Upper lobe of left lung (tissue), 4 donors: ENCODE data around the gene NPIPA8.
"Not testable (repeated sequence)": the region's sequence is repeated elsewhere in the genome, so short reads cannot be mapped to it uniquely, and the experiment has no call there.

Source experiments
- CTCF ChIP-seq, 6 experiments: fragments of 450-650 bp in 4 of 6; fragments of 200-600 bp in 2 of 6; sonication (generic) in 2 of 6; IDR thresholded peaks; one replicate each; pipeline ENCODE4 v1.5.1; 2016 to 2019; ENCODE audit warnings: antibody characterized with exemption in 6 of 6
- EP300 ChIP-seq, 4 donors: sonication (generic); formaldehyde crosslinking; IDR thresholded peaks; one replicate each; pipeline ENCODE4 v1.5.1; 2017; ENCODE audit warnings: antibody characterized with exemption in 4 of 4, control low read depth in 2 of 4
- POLR2A ChIP-seq, 4 donors: fragments of 450-650 bp; IDR thresholded peaks; one replicate each; pipeline ENCODE4 v1.5.1; 2016 to 2017; ENCODE audit warnings: antibody characterized with exemption in 4 of 4, mild to moderate bottlenecking in 2 of 4
- POLR2AphosphoS5 ChIP-seq, 2 donors: sonication (generic); formaldehyde crosslinking; IDR thresholded peaks; one replicate each; pipeline ENCODE4 v1.5.1; 2017; ENCODE audit warnings: antibody characterized with exemption in 2 of 2

GRCh38 chr16:18339210-18339609, 2.7 kb upstream of the NPIPA8 start:
- not testable (repeated sequence) for TF ChIP-seq CTCF, EP300, POLR2A, POLR2AphosphoS5 (IDR thresholded peaks at IDR 0.05)
